Transverse colon (tissue), 1 donor: Measurements from ENCODE around the gene CFAP119.

ENCODE experiments used
- EP300 ChIP-seq: sonication (generic); formaldehyde crosslinking; IDR thresholded peaks from one replicate; pipeline ENCODE4 v1.6.1; 2017; ENCODE audit warnings: antibody characterized with exemption, low read depth
- POLR2A ChIP-seq: fragments of 450-650 bp; IDR thresholded peaks from one replicate; pipeline ENCODE4 v1.6.1; 2016; ENCODE audit warnings: antibody characterized with exemption, mild to moderate bottlenecking, moderate library complexity

- TF ChIP-seq EP300 (no peak), POLR2A (no peak)
Measured at GRCh38 chr16:30720694-30721093, 41.2 kb downstream of the CFAP119 start.
